ENCODE data around the gene ZNF619.
"Not testable (repeated sequence)": the region's sequence is repeated elsewhere in the genome, so short reads cannot be mapped to it uniquely, and the experiment has no call there.

ZNF619 gene

GRCh38 chr3:40456940-40457823, 19.7 kb upstream of the ZNF619 start, which contains the start of gene RPL14:
TSS of gene RPL14 (plus strand) at chr3:40457339. CDS start at chr3:40457472, 133 bp downstream.
- H2AFZ ChIP-seq (ENCODE audit: low read depth, low read length, severe bottlenecking) = peak within 1 kb of the TSS; percentile 86
- peak within 1 kb of the TSS; percentile 73 for H3K4me3 ChIP-seq (ENCODE audit: insufficient read depth, low read length, poor library complexity, severe bottlenecking)
- H3K9me3 ChIP-seq (ENCODE audit: insufficient read depth, low read length) = no peaks in the 10 kb centered on the region
- H3K27ac ChIP-seq (ENCODE audit: low read depth, low read length) = peak within 1 kb of the TSS; percentile 54
- H3F3A ChIP-seq (ENCODE audit: insufficient read depth) = peaks cover 13% of the 10 kb centered on the region; the same call in 1 of the 2 replicates
- peaks cover 32% of the 10 kb centered on the region for H3K36me3 ChIP-seq (ENCODE audit: low read length)
- H3K27me3 ChIP-seq (ENCODE audit: low read length) = no peaks in the 10 kb centered on the region
- TF ChIP-seq CTCF (IDR thresholded peaks at IDR 0.05; ENCODE audit: insufficient read depth, low read length, poor library complexity, severe bottlenecking) (no peak), EZH2phosphoT487 (conservative IDR thresholded peaks at IDR 0.05; ENCODE audit: low read length) (no peak)
- peak within 1 kb of the TSS; percentile 83 for H3K4me2 ChIP-seq (ENCODE audit: low read depth, low read length, poor library complexity, severe bottlenecking)
- H4K20me1 ChIP-seq (ENCODE audit: low read depth, low read length) = peaks cover 25% of the 10 kb centered on the region
- H3K9ac ChIP-seq (ENCODE audit: low read length) = peak within 1 kb of the TSS; percentile 89
- peaks cover 32% of the 10 kb centered on the region for H3K79me2 ChIP-seq (ENCODE audit: insufficient read depth, low read length)
- no peaks in the 10 kb centered on the region for H3K9me2 ChIP-seq (replicated peaks; ENCODE audit: insufficient read depth, low read length)

GRCh38 chr3:40458473-40458872, 18.4 kb upstream of the ZNF619 start:
- peaks cover 37% of the 10 kb centered on the region for H3K36me3 ChIP-seq (ENCODE audit: low read length)
- H3K27me3 ChIP-seq (ENCODE audit: low read length) = no peaks in the 10 kb centered on the region
- no peak overlapping the region for H3K27ac ChIP-seq (ENCODE audit: low read depth, low read length)
- peak overlapping the region; percentile 89 for H3K9ac ChIP-seq (ENCODE audit: low read length)
- peaks cover 25% of the 10 kb centered on the region for H4K20me1 ChIP-seq (ENCODE audit: low read depth, low read length)
- no peak overlapping the region for H2AFZ ChIP-seq (ENCODE audit: low read depth, low read length, severe bottlenecking)
- peaks cover 32% of the 10 kb centered on the region for H3K79me2 ChIP-seq (ENCODE audit: insufficient read depth, low read length)
- peak overlapping the region; percentile 73 for H3K4me3 ChIP-seq (ENCODE audit: insufficient read depth, low read length, poor library complexity, severe bottlenecking)
- H3F3A ChIP-seq (ENCODE audit: insufficient read depth) = peaks cover 13% of the 10 kb centered on the region; the same call in 1 of the 2 replicates
- H3K9me3 ChIP-seq (ENCODE audit: insufficient read depth, low read length) = no peaks in the 10 kb centered on the region
- TF ChIP-seq CTCF (IDR thresholded peaks at IDR 0.05; ENCODE audit: insufficient read depth, low read length, poor library complexity, severe bottlenecking) (no peak), EZH2phosphoT487 (conservative IDR thresholded peaks at IDR 0.05; ENCODE audit: low read length) (no peak)
- H3K9me2 ChIP-seq (replicated peaks; ENCODE audit: insufficient read depth, low read length) = no peaks in the 10 kb centered on the region
- H3K4me2 ChIP-seq (ENCODE audit: low read depth, low read length, poor library complexity, severe bottlenecking) = peak overlapping the region; percentile 79

- not testable (repeated sequence) for H3K27ac ChIP-seq (ENCODE audit: low read depth, low read length); H3K27me3 ChIP-seq (ENCODE audit: low read length); H3K9me2 ChIP-seq (replicated peaks; ENCODE audit: insufficient read depth, low read length); H3K9ac ChIP-seq (ENCODE audit: low read length); H3K4me2 ChIP-seq (ENCODE audit: low read depth, low read length, poor library complexity, severe bottlenecking); H3K4me3 ChIP-seq (ENCODE audit: insufficient read depth, low read length, poor library complexity, severe bottlenecking); H3K9me3 ChIP-seq (ENCODE audit: insufficient read depth, low read length); H2AFZ ChIP-seq (ENCODE audit: low read depth, low read length, severe bottlenecking)
- Histone ChIP-seq H3K79me2 (ENCODE audit: insufficient read depth, low read length) (peaks cover 37% of the 10 kb centered on the region), H3K36me3 (ENCODE audit: low read length) (peaks cover 49% of the 10 kb centered on the region), H4K20me1 (ENCODE audit: low read depth, low read length) (peaks cover 31% of the 10 kb centered on the region), H3F3A (ENCODE audit: insufficient read depth) (peaks cover 30% of the 10 kb centered on the region)
Observed at GRCh38 chr3:40460481-40460880, 16.4 kb upstream of the ZNF619 start.

GRCh38 chr3:40461161-40461560, 15.8 kb upstream of the ZNF619 start:
- Histone ChIP-seq H3K4me2 (ENCODE audit: low read depth, low read length, poor library complexity, severe bottlenecking) (no peak overlapping the region), H3K36me3 (ENCODE audit: low read length) (peaks cover 49% of the 10 kb centered on the region), H3K27me3 (ENCODE audit: low read length) (no peaks in the 10 kb centered on the region), H3K9ac (ENCODE audit: low read length) (no peak overlapping the region), H3K9me3 (ENCODE audit: insufficient read depth, low read length) (no peaks in the 10 kb centered on the region), H4K20me1 (ENCODE audit: low read depth, low read length) (peaks cover 31% of the 10 kb centered on the region), H3K79me2 (ENCODE audit: insufficient read depth, low read length) (peaks cover 37% of the 10 kb centered on the region), H3F3A (ENCODE audit: insufficient read depth) (peaks cover 34% of the 10 kb centered on the region), H3K9me2 (replicated peaks; ENCODE audit: insufficient read depth, low read length) (no peaks in the 10 kb centered on the region), H3K4me3 (ENCODE audit: insufficient read depth, low read length, poor library complexity, severe bottlenecking) (no peak overlapping the region), H3K27ac (ENCODE audit: low read depth, low read length) (no peak overlapping the region), H2AFZ (ENCODE audit: low read depth, low read length, severe bottlenecking) (no peak overlapping the region)
- TF ChIP-seq EZH2phosphoT487 (conservative IDR thresholded peaks at IDR 0.05; ENCODE audit: low read length) (no peak), CTCF (IDR thresholded peaks at IDR 0.05; ENCODE audit: insufficient read depth, low read length, poor library complexity, severe bottlenecking) (no peak)

DNA sequence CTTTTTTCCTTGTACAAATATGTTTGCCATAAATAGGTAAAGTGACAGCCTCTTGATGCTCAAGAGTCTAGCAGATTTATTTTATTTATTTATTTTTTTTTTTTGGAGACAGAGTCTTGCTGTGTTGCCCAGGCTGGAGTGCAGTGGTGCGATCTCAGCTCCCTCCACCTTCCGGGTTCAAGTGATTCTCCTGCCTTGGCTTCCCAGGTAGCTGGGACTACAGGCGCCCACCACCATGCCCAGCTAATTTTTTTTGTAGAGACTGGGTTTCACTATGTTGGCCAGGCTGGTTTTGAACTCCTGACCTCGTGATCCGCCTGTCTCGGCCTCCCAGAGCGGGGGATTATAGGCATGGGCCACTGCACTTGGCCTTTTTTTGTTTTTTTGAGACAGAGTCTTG, 14.1 kb upstream of the ZNF619 start:
- not testable (repeated sequence) for H3K4me3 ChIP-seq (ENCODE audit: insufficient read depth, low read length, poor library complexity, severe bottlenecking); H2AFZ ChIP-seq (ENCODE audit: low read depth, low read length, severe bottlenecking)
- peaks cover 59% of the 10 kb centered on the region for H3K36me3 ChIP-seq (ENCODE audit: low read length)

More for the DNA sequence above, 14.1 kb upstream of the ZNF619 start:
- not testable (repeated sequence) for H3K9ac ChIP-seq (ENCODE audit: low read length); H3K9me2 ChIP-seq (replicated peaks; ENCODE audit: insufficient read depth, low read length); H3K27ac ChIP-seq (ENCODE audit: low read depth, low read length); H3K9me3 ChIP-seq (ENCODE audit: insufficient read depth, low read length); H3K27me3 ChIP-seq (ENCODE audit: low read length); H3K4me2 ChIP-seq (ENCODE audit: low read depth, low read length, poor library complexity, severe bottlenecking)
- Histone ChIP-seq H4K20me1 (ENCODE audit: low read depth, low read length) (peaks cover 31% of the 10 kb centered on the region), H3K79me2 (ENCODE audit: insufficient read depth, low read length) (peaks cover 29% of the 10 kb centered on the region), H3F3A (ENCODE audit: insufficient read depth) (peaks cover 49% of the 10 kb centered on the region)

Data from SU-DHL-6 (cell line).